ENCODE measurements around the gene MESP2. TPM values are rescaled to one million over a fixed set of nuclear protein-coding genes. Genes with fewer than 3 reads are reported as not detected.
A peak's percentile ranks its signal among the peaks of the same experiment; 100 is the strongest.

Gene MESP2
- total and polyA plus RNA-seq, 2 of the 8 experiments (the other 6 are each of a cell fraction or from before 2014, with no cell fraction given), result 0.35 to 0.80 TPM

- Histone ChIP-seq H4K91ac (replicated peaks; ENCODE audit: insufficient read length, low read length) (no peak overlapping the region), H3K4me2 (ENCODE audit: insufficient read depth in 1 of 2, low read depth in 2 of 2, low read length in 2 of 2) (peak overlapping the region in 1 of 2 experiments; percentile 30; a peak in 1 of 4 replicates), H2BK5ac (ENCODE audit: low read depth, low read length) (peak overlapping the region; percentile 35; the same call in 1 of the 2 replicates), H3K23ac (ENCODE audit: insufficient read length) (no peak overlapping the region), H3K4me3 (ENCODE audit: extremely low read depth in 1 of 4, insufficient read depth in 2 of 4, low read depth in 3 of 4, low read length in 4 of 4) (no peak overlapping the region), H4K8ac (ENCODE audit: extremely low read depth, insufficient read depth, low read length) (peak overlapping the region; percentile 74; the same call in 1 of the 2 replicates), H3K9me3 (ENCODE audit: insufficient read depth in 2 of 2, low read depth in 1 of 2, low read length in 1 of 2) (no peaks in the 10 kb centered on the region), H2BK20ac (ENCODE audit: low read length) (peak overlapping the region; percentile 72; the same call in 1 of the 2 replicates), H2AFZ (ENCODE audit: low read length) (0 out of 2 replicates have a peak overlapping the region, but pooled peaks have one; percentile 16), H3K23me2 (ENCODE audit: low read depth, low read length) (no peaks in the 10 kb centered on the region), H3K36me3 (ENCODE audit: control insufficient read depth in 2 of 4, insufficient read depth in 4 of 4, low read length in 3 of 4) (no peaks in the 10 kb centered on the region), H4K20me1 (replicated peaks in 1 of 2; ENCODE audit: control insufficient read depth in 1 of 2, insufficient read depth in 2 of 2, low read length in 2 of 2) (no peaks in the 10 kb centered on the region), H3K79me2 (ENCODE audit: control insufficient read depth in 1 of 2, insufficient read depth in 2 of 2, low read length in 2 of 2) (no peaks in the 10 kb centered on the region), H2BK12ac (ENCODE audit: low read depth, low read length) (peak overlapping the region; percentile 44; the same call in 1 of the 2 replicates), H3K27me3 (replicated peaks in 1 of 4; ENCODE audit: control insufficient read depth in 3 of 4, extremely low read depth in 1 of 4, insufficient read depth in 3 of 4, low read length in 3 of 4) (no peaks in the 10 kb centered on the region; a peak in 2 of 7 replicates), H3K9ac (replicated peaks in 1 of 4; ENCODE audit: extremely low read depth in 1 of 4, low read depth in 3 of 4, low read length in 3 of 4) (no peak overlapping the region), H3K4ac (replicated peaks; ENCODE audit: insufficient read length, low read depth, low read length) (no peak overlapping the region), H2AK5ac (ENCODE audit: low read depth, low read length) (no peak overlapping the region), H3K14ac (ENCODE audit: insufficient read length) (no peak overlapping the region), H2BK15ac (ENCODE audit: low read length) (no peak overlapping the region), H3K27ac (ENCODE audit: low read depth, low read length) (no peak overlapping the region), H3K56ac (replicated peaks; ENCODE audit: insufficient read length, low read depth, low read length) (no peak overlapping the region), H3K4me1 (replicated peaks in 1 of 4; ENCODE audit: control insufficient read depth in 3 of 4, insufficient read depth in 4 of 4, low read length in 3 of 4) (peaks cover 0 to 2% (median 0%) of the 10 kb centered on the region in 4 experiments; a peak in 3 of 7 replicates), H4K5ac (ENCODE audit: insufficient read length, low read depth, low read length) (peak overlapping the region; percentile 30), H3K79me1 (ENCODE audit: low read depth, low read length) (no peaks in the 10 kb centered on the region), H3K18ac (ENCODE audit: extremely low read depth, low read length) (peak overlapping the region; percentile 15; the same call in 1 of the 2 replicates), H2BK120ac (replicated peaks; ENCODE audit: low read depth, low read length) (no peak overlapping the region)
- POLR2A ChIA-PET (ENCODE audit: partially characterized antibody), result interaction anchor here (0.6 to 2.0 kb wide), 6 partner anchors 9 to 241 kb away, joined by 3 to 10 read pairs (median 4); partner anchors contain the start of genes AP3S2, MESP1, MESP2 and ZNF710
- DNase-seq (ENCODE audit: low read depth in 1 of 2, low spot score in 2 of 2) (peak; percentile 53 to 99), FAIRE-seq (no peak)
- CTCF ChIA-PET (ENCODE audit: partially characterized antibody), result interaction anchor here (0.6 to 10.6 kb wide), 69 partner anchors 8 to 477 kb away, joined by 3 to 153 read pairs (median 5); partner anchors contain the start of genes AP3S2, ARPIN, CIB1 and GDPGP1
- WGBS, 2 experiments (ENCODE audit: extremely low coverage in 1 of 2, insufficient coverage in 1 of 2, insufficient read length in 1 of 2, insufficient replicate concordance in 2 of 2, low coverage in 1 of 2, low lambda C conversion rate in 2 of 2, missing lambda C conversion rate in 1 of 2), result 38% methylated on average over 15 of the region's 16 CpGs; no CpG with 5 or more reads in 1 of the 2 experiments
- TF ChIP-seq GABPA (IDR thresholded peaks at IDR 0.05; ENCODE audit: borderline replicate concordance, insufficient read depth, low read length), result peak; percentile 58; the same call in 1 of the 2 replicates
- TF ChIP-seq RAD21 (IDR thresholded peaks at IDR 0.05 in 1 of 2, conservative IDR thresholded peaks at IDR 0.05 in 1 of 2; ENCODE audit: low read depth in 2 of 2, low read length in 2 of 2), result peak; percentile 95
- 0 out of 2 replicates have a peak, but pooled peaks have one; percentile 16 for TF ChIP-seq MAX (IDR thresholded peaks at IDR 0.05)
- no peak for TF ChIP-seq TCF12 (IDR thresholded peaks at IDR 0.05; ENCODE audit: low read depth, low read length)
- no peak for TF ChIP-seq CBX5 (IDR thresholded peaks at IDR 0.05; ENCODE audit: low read depth, low read length)
- TF ChIP-seq NRF1 (IDR thresholded peaks at IDR 0.05; ENCODE audit: low read depth, low read length), result no peak
- TF ChIP-seq, protein P1, sequence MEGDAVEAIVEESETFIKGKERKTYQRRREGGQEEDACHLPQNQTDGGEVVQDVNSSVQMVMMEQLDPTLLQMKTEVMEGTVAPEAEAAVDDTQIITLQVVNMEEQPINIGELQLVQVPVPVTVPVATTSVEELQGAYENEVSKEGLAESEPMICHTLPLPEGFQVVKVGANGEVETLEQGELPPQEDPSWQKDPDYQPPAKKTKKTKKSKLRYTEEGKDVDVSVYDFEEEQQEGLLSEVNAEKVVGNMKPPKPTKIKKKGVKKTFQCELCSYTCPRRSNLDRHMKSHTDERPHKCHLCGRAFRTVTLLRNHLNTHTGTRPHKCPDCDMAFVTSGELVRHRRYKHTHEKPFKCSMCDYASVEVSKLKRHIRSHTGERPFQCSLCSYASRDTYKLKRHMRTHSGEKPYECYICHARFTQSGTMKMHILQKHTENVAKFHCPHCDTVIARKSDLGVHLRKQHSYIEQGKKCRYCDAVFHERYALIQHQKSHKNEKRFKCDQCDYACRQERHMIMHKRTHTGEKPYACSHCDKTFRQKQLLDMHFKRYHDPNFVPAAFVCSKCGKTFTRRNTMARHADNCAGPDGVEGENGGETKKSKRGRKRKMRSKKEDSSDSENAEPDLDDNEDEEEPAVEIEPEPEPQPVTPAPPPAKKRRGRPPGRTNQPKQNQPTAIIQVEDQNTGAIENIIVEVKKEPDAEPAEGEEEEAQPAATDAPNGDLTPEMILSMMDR (IDR thresholded peaks at IDR 0.05; ENCODE audit: control extremely low read depth in 1 of 3, insufficient read depth in 1 of 3, low read depth in 1 of 3, low read length in 3 of 3), result peak; percentile 95 to 97 (median 97)
These were observed 15.7 kb upstream of the MESP2 start for GRCh38 chr15:89760303-89761008.
